ENCODE results near the gene CHRNA1. TPM values are rescaled to one million over a fixed set of nuclear protein-coding genes. Genes with fewer than 3 reads are reported as not detected.

Gene CHRNA1
- total RNA-seq, 1 experiment from 2014 or later, result 1.8 TPM

DNA sequence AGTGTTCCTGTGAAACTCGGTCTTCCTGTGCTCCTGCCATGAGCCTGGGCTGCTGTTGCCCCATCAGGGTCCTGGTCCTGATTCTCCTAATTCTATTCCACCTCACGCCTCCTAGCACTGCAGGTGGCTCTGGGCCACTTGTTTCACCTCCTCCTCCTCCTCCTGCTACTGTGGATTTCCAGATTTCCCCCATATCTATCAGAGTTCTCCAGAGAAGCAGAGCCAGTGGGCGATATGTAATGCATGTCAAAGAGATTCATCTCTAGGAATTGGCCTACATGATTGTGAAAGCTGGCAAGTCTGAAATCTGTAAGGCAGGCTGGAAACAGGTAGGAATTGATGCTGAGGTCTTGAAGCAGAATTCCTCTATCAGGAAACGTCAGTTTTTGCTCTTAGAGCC, 45.3 kb downstream of the CHRNA1 start:
- Histone ChIP-seq H3K9ac (ENCODE audit: low read length) (no peak overlapping the region), H2AFZ (ENCODE audit: low read length) (no peak overlapping the region), H3F3A (ENCODE audit: low read length, unreplicated experiment) (no peaks in the 10 kb centered on the region), H3K4me1 (ENCODE audit: insufficient read depth, low read length) (no peaks in the 10 kb centered on the region), H3K9me2 (replicated peaks; ENCODE audit: low read length) (no peaks in the 10 kb centered on the region), H3K9me3 (ENCODE audit: low read length) (no peaks in the 10 kb centered on the region), H3K4me2 (ENCODE audit: low read length) (no peak overlapping the region), H3K36me3 (ENCODE audit: low read depth, low read length) (no peaks in the 10 kb centered on the region), H3K27ac (ENCODE audit: low read length) (no peak overlapping the region), H4K20me1 (ENCODE audit: low read length) (no peaks in the 10 kb centered on the region), H3K79me2 (ENCODE audit: low read length) (no peaks in the 10 kb centered on the region), H3K27me3 (ENCODE audit: low read length) (no peaks in the 10 kb centered on the region), H3K4me3 (ENCODE audit: low read length) (no peak overlapping the region)
- DNase-seq (no peak), ATAC-seq (no peak)
- POLR2A ChIA-PET (ENCODE audit: unreplicated experiment), result no interaction called here
- intact Hi-C loops (cut with micrococcal nuclease), result no loop called here
- TF ChIP-seq, protein P1, sequence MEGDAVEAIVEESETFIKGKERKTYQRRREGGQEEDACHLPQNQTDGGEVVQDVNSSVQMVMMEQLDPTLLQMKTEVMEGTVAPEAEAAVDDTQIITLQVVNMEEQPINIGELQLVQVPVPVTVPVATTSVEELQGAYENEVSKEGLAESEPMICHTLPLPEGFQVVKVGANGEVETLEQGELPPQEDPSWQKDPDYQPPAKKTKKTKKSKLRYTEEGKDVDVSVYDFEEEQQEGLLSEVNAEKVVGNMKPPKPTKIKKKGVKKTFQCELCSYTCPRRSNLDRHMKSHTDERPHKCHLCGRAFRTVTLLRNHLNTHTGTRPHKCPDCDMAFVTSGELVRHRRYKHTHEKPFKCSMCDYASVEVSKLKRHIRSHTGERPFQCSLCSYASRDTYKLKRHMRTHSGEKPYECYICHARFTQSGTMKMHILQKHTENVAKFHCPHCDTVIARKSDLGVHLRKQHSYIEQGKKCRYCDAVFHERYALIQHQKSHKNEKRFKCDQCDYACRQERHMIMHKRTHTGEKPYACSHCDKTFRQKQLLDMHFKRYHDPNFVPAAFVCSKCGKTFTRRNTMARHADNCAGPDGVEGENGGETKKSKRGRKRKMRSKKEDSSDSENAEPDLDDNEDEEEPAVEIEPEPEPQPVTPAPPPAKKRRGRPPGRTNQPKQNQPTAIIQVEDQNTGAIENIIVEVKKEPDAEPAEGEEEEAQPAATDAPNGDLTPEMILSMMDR (conservative IDR thresholded peaks at IDR 0.05; ENCODE audit: low read depth, low read length), result no peak
- no peak for TF ChIP-seq EZH2 (IDR thresholded peaks at IDR 0.05; ENCODE audit: low read length, unreplicated experiment)
- no peak for TF ChIP-seq EZH2phosphoT487 (IDR thresholded peaks at IDR 0.05; ENCODE audit: borderline replicate concordance, low read length)
- no TSS peak for BruUV-seq (replicated peaks)
- CTCF ChIA-PET, result no interaction called here

DNA sequence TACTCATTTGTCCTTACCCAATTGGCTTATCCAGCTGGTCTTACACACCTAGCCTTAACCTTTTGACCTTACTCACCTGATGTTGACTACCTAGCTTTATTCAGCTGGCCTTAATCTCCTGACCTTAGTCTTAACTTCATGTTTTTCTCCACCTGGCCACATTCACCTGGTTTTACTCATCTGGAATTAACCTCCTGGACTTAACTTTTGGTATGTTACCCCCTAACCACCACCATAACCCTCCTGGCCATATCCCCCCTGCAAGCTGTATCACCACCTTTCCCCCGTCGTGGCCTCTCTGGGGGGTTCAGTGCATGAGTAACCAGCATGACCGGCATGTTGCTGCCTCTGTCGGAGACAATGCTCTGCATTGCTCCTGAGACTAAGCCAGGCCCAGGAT, 45.7 kb downstream of the CHRNA1 start:
- no peaks in the 10 kb centered on the region for H3K9me2 ChIP-seq (replicated peaks; ENCODE audit: low read length)
- H3K36me3 ChIP-seq (ENCODE audit: low read depth, low read length), result no peaks in the 10 kb centered on the region
- H3K4me1 ChIP-seq (ENCODE audit: insufficient read depth, low read length), result no peaks in the 10 kb centered on the region
- ChIA-PET POLR2A (ENCODE audit: unreplicated experiment) (no interaction called here), CTCF (no interaction called here)
- H3F3A ChIP-seq (ENCODE audit: low read length, unreplicated experiment), result no peaks in the 10 kb centered on the region
- BruUV-seq (replicated peaks), result no TSS peak
- no peak overlapping the region for H3K27ac ChIP-seq (ENCODE audit: low read length)
- no peaks in the 10 kb centered on the region for H4K20me1 ChIP-seq (ENCODE audit: low read length)
- H3K9me3 ChIP-seq (ENCODE audit: low read length), result no peaks in the 10 kb centered on the region
- ATAC-seq (no peak), DNase-seq (no peak)
- no peaks in the 10 kb centered on the region for H3K27me3 ChIP-seq (ENCODE audit: low read length)
- no peak overlapping the region for H3K4me3 ChIP-seq (ENCODE audit: low read length)
- TF ChIP-seq EZH2phosphoT487 (IDR thresholded peaks at IDR 0.05; ENCODE audit: borderline replicate concordance, low read length) (no peak), EZH2 (IDR thresholded peaks at IDR 0.05; ENCODE audit: low read length, unreplicated experiment) (no peak)
- TF ChIP-seq, protein P1 (conservative IDR thresholded peaks at IDR 0.05; ENCODE audit: low read depth, low read length), result no peak
- intact Hi-C loops (cut with micrococcal nuclease), result no loop called here
- H3K9ac ChIP-seq (ENCODE audit: low read length), result no peak overlapping the region
- no peak overlapping the region for H3K4me2 ChIP-seq (ENCODE audit: low read length)
- H2AFZ ChIP-seq (ENCODE audit: low read length), result no peak overlapping the region
- H3K79me2 ChIP-seq (ENCODE audit: low read length), result no peaks in the 10 kb centered on the region

DNA sequence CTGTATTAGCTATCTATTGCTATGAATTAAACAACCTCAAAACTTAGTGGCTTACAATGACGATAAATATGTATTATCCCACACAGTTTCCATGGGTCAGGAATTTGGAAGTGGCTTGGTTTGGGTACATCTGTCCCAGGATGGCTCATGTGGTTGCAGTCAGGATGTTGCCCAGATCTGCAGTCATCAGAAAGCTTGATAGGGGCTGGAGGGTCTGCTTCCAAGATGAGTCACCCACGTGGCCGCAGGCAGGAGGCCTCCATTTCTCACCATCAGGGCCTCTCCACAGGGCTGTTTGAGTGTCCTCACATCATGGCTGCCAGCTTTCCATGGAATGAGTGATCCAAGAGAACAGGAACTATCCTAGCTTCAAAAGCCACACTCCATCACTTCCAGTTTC, 46.4 kb downstream of the CHRNA1 start:
- TF ChIP-seq, protein P1 (conservative IDR thresholded peaks at IDR 0.05; ENCODE audit: low read depth, low read length), result no peak
- TF ChIP-seq EZH2phosphoT487 (IDR thresholded peaks at IDR 0.05; ENCODE audit: borderline replicate concordance, low read length), result no peak
- no peak for TF ChIP-seq EZH2 (IDR thresholded peaks at IDR 0.05; ENCODE audit: low read length, unreplicated experiment)
- Histone ChIP-seq H3K9ac (ENCODE audit: low read length) (no peak overlapping the region), H3K27ac (ENCODE audit: low read length) (no peak overlapping the region), H3K27me3 (ENCODE audit: low read length) (no peaks in the 10 kb centered on the region), H3K79me2 (ENCODE audit: low read length) (no peaks in the 10 kb centered on the region), H3K4me3 (ENCODE audit: low read length) (no peak overlapping the region), H4K20me1 (ENCODE audit: low read length) (no peaks in the 10 kb centered on the region), H3K9me3 (ENCODE audit: low read length) (no peaks in the 10 kb centered on the region), H2AFZ (ENCODE audit: low read length) (no peak overlapping the region), H3K9me2 (replicated peaks; ENCODE audit: low read length) (no peaks in the 10 kb centered on the region), H3K4me2 (ENCODE audit: low read length) (no peak overlapping the region), H3K36me3 (ENCODE audit: low read depth, low read length) (no peaks in the 10 kb centered on the region), H3F3A (ENCODE audit: low read length, unreplicated experiment) (no peaks in the 10 kb centered on the region), H3K4me1 (ENCODE audit: insufficient read depth, low read length) (no peaks in the 10 kb centered on the region)
- no peak for DNase-seq
- no peak for ATAC-seq
- BruUV-seq (replicated peaks), result no TSS peak
- POLR2A ChIA-PET (ENCODE audit: unreplicated experiment), result no interaction called here
- intact Hi-C loops (cut with micrococcal nuclease), result no loop called here
- CTCF ChIA-PET, result no interaction called here

Measured in PC-3 (cell line).